ENCODE data around the gene SCN2B. TPM values are rescaled to one million over a fixed set of nuclear protein-coding genes. Genes with fewer than 3 reads are reported as not detected.

Gene SCN2B
- total RNA-seq, 6 experiments from 2014 or later, result not detected

GRCh38 chr11:118163494-118163893, 12.9 kb downstream of the SCN2B start:
- intact Hi-C loops (cut with DNase I), result no loop called here
- WGBS (ENCODE audit: insufficient coverage, low coverage, low lambda C conversion rate, missing lambda C conversion rate), result 47% methylated on average over 5 of the region's 5 CpGs
- DNase-seq (no peak), ATAC-seq (no peak)
- H3K27ac ChIP-seq, result no peak overlapping the region
- H3K4me1 ChIP-seq, result no peaks in the 10 kb centered on the region
- TF ChIP-seq POLR2A (IDR thresholded peaks at IDR 0.05), result no peak
- TF ChIP-seq CTCF (IDR thresholded peaks at IDR 0.05), result no peak
- H3K4me3 ChIP-seq, result no peak overlapping the region
- H3K9me3 ChIP-seq, result no peaks in the 10 kb centered on the region
- no peaks in the 10 kb centered on the region for H3K36me3 ChIP-seq
- H3K27me3 ChIP-seq, result no peaks in the 10 kb centered on the region

GRCh38 chr11:118162846-118163245, 13.6 kb downstream of the SCN2B start:
- no peak overlapping the region for H3K27ac ChIP-seq
- TF ChIP-seq POLR2A (IDR thresholded peaks at IDR 0.05) (no peak), CTCF (IDR thresholded peaks at IDR 0.05) (no peak)
- intact Hi-C loops (cut with DNase I), result no loop called here
- H3K9me3 ChIP-seq, result no peaks in the 10 kb centered on the region
- no peaks in the 10 kb centered on the region for H3K27me3 ChIP-seq
- ATAC-seq (no peak), DNase-seq (no peak)
- H3K36me3 ChIP-seq, result no peaks in the 10 kb centered on the region
- H3K4me3 ChIP-seq, result no peak overlapping the region
- WGBS (ENCODE audit: insufficient coverage, low coverage, low lambda C conversion rate, missing lambda C conversion rate), result 57% methylated on average over 3 of the region's 3 CpGs
- H3K4me1 ChIP-seq, result no peaks in the 10 kb centered on the region

GRCh38 chr11:118161786-118162185, 14.7 kb downstream of the SCN2B start:
- Histone ChIP-seq H3K27ac (no peak overlapping the region), H3K9me3 (no peaks in the 10 kb centered on the region), H3K36me3 (no peaks in the 10 kb centered on the region), H3K4me1 (no peaks in the 10 kb centered on the region), H3K27me3 (no peaks in the 10 kb centered on the region), H3K4me3 (no peak overlapping the region)
- intact Hi-C loops (cut with DNase I), result no loop called here
- TF ChIP-seq CTCF (IDR thresholded peaks at IDR 0.05) (no peak), POLR2A (IDR thresholded peaks at IDR 0.05) (no peak)
- ATAC-seq (no peak), DNase-seq (no peak)
- 56% methylated on average over 6 of the region's 6 CpGs for WGBS (ENCODE audit: insufficient coverage, low coverage, low lambda C conversion rate, missing lambda C conversion rate)

- DNase-seq (no peak), ATAC-seq (no peak)
- WGBS (ENCODE audit: insufficient coverage, low coverage, low lambda C conversion rate, missing lambda C conversion rate), result 38% methylated on average over 7 of the region's 10 CpGs
- Histone ChIP-seq H3K27me3 (peaks cover 0 to 18% of the 10 kb centered on the region in 2 donors), H3K4me3 (no peak overlapping the region), H3K36me3 (no peaks in the 10 kb centered on the region), H3K27ac (no peak overlapping the region), H3K4me1 (peaks cover 0 to 9% (median 0%) of the 10 kb centered on the region in 4 donors), H3K9me3 (no peaks in the 10 kb centered on the region)
- intact Hi-C loops (cut with DNase I), result no loop called here
- no peak for TF ChIP-seq CTCF (IDR thresholded peaks at IDR 0.05)
- no peak for TF ChIP-seq POLR2A (IDR thresholded peaks at IDR 0.05)
Observed at GRCh38 chr11:118157186-118157895, 19.1 kb downstream of the SCN2B start.
